PC-9 (cell line): Measurements from ENCODE around the gene PWWP2B. TPM values are rescaled to one million over a fixed set of nuclear protein-coding genes. Genes with fewer than 3 reads are reported as not detected.
"Not testable (repeated sequence)": the region's sequence is repeated elsewhere in the genome, so short reads cannot be mapped to it uniquely, and the experiment has no call there.

Source experiments
- BruUV-seq: library from RNA; stranded (reverse); fragments of 400-500 nt; replicated peaks from 2 replicates; lab custom pipeline; 2021; lab: Mats Ljungman, UMichigan
- CTCF ChIA-PET: fragments of 300-600 bp; sonication (Branson Sonifier 250); formaldehyde crosslinking; loops from one replicate; lab custom pipeline; 2022; ENCODE audit warnings: antibody characterized with exemption; lab: Charles Lee
- POLR2A ChIA-PET: fragments of 300-600 bp; sonication (Branson Sonifier 250); formaldehyde crosslinking; loops from one replicate; lab custom pipeline; 2022; ENCODE audit warnings: antibody characterized with exemption; ENCODE audit not compliant: unreplicated experiment; lab: Charles Lee
- DNase-seq, 2 experiments: peaks; one replicate each; pipeline versions ENCODE4 v3.0.0 to v3.0.0-alpha.2; 2015 to 2022; ENCODE audit warnings: mixed read lengths in 1 of 2
- H2AFZ ChIP-seq: fragments of 200-600 bp; sonication (generic); 2 replicates; pipeline ENCODE4 v1.8.1; 2017; ENCODE audit warnings: antibody characterized with exemption
- H3F3A ChIP-seq: fragments of 200-600 bp; sonication (generic); 2 replicates; pipeline ENCODE4 v1.8.1; 2017; ENCODE audit warnings: antibody characterized with exemption, mild to moderate bottlenecking, low read depth; ENCODE audit not compliant: insufficient read depth
- H3K27ac ChIP-seq: fragments of 200-600 bp; sonication (generic); 2 replicates; pipeline ENCODE4 v1.6.1; 2016; ENCODE audit warnings: mixed run types
- H3K27me3 ChIP-seq: fragments of 200-600 bp; sonication (generic); 2 replicates; pipeline ENCODE4 v1.6.1; 2016; ENCODE audit warnings: low read depth, mixed run types; ENCODE audit not compliant: insufficient read depth
- H3K36me3 ChIP-seq: fragments of 200-600 bp; sonication (generic); 2 replicates; pipeline ENCODE4 v1.6.1; 2016; ENCODE audit warnings: low read depth, mixed run types
- H3K4me1 ChIP-seq: fragments of 200-600 bp; sonication (generic); replicated peaks from 2 replicates; pipeline ENCODE4 v1.6.1; 2016; ENCODE audit warnings: mixed run types; ENCODE audit not compliant: insufficient read depth
- H3K4me2 ChIP-seq: fragments of 200-600 bp; sonication (generic); 2 replicates; pipeline ENCODE4 v1.6.1; 2017; ENCODE audit warnings: mixed run types
- H3K4me3 ChIP-seq: fragments of 200-600 bp; sonication (generic); 2 replicates; pipeline ENCODE4 v1.6.1; 2016; ENCODE audit warnings: mixed run types
- H3K79me2 ChIP-seq: fragments of 200-600 bp; sonication (generic); 2 replicates; pipeline ENCODE4 v1.6.1; 2017; ENCODE audit warnings: low read depth, mixed run types
- H3K9me2 ChIP-seq: fragments of 200-600 bp; sonication (generic); 2 replicates; pipeline ENCODE4 v1.8.1; 2017; ENCODE audit warnings: mild to moderate bottlenecking; ENCODE audit not compliant: insufficient read depth
- H3K9me3 ChIP-seq: fragments of 200-600 bp; sonication (generic); 2 replicates; pipeline ENCODE4 v1.8.1; 2016; ENCODE audit warnings: low read depth; ENCODE audit not compliant: insufficient read depth
- H4K20me1 ChIP-seq: fragments of 200-600 bp; sonication (generic); 2 replicates; pipeline ENCODE4 v1.8.1; 2017; ENCODE audit not compliant: insufficient read depth
- EZH2 ChIP-seq: fragments of 200-600 bp; sonication (generic); IDR thresholded peaks from 2 replicates; pipeline ENCODE4 v1.8.0; 2017; ENCODE audit warnings: antibody characterized with exemption, low read depth
- intact Hi-C: fragments of 100-400 bp; cut with micrococcal nuclease; formaldehyde crosslinking; loops from one replicate; pipeline ENCODE4 v1.10.0; 2022; ENCODE audit not compliant: unreplicated experiment
- total RNA-seq: library from RNA; stranded (reverse); gene quantifications from 2 replicates; pipeline ENCODE4 v1.2.3, GENCODE V29; 2021
- TF ChIP-seq, protein P1 (sequence below): fragments of 200-600 bp; sonication (generic); conservative IDR thresholded peaks from 2 replicates; pipeline ENCODE4 v1.6.1; 2017; ENCODE audit warnings: mixed run types, antibody characterized with exemption, mild to moderate bottlenecking, moderate library complexity

PWWP2B gene
- total RNA-seq, 1 experiment from 2014 or later, result 16.9 TPM

DNA sequence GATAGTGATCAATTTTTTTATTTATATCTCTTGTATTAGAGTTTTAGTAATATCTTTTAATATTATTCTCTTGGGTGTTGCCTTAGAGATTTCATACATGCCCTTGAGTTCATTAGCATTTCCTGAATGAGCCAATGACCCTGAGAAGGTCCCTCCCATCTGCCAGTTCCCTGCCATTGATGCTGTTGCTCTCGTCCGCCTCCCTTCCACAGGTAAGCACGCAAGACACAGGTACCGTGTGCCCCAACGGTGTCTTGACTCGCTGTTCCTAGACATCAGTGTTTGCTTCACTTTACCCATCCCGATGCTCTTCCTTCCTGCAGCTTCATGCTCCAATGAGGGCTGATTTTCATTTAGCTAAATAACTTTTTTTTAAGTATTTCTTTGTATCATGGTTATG lies 19.7 kb upstream of the PWWP2B start:
- H3K4me3 ChIP-seq, result no peak overlapping the region
- no peaks in the 10 kb centered on the region for H3K4me1 ChIP-seq
- no peaks in the 10 kb centered on the region for H3K9me3 ChIP-seq
- no peaks in the 10 kb centered on the region for H3K79me2 ChIP-seq
- ChIA-PET POLR2A (interaction anchor here (0.7 kb wide), 1 partner anchor 77 kb away, joined by 10 read pairs; no protein-coding TSS in a partner anchor), CTCF (no interaction called here)
- no peak overlapping the region for H3K27ac ChIP-seq
- H3K4me2 ChIP-seq, result no peak overlapping the region
- TF ChIP-seq, protein P1, sequence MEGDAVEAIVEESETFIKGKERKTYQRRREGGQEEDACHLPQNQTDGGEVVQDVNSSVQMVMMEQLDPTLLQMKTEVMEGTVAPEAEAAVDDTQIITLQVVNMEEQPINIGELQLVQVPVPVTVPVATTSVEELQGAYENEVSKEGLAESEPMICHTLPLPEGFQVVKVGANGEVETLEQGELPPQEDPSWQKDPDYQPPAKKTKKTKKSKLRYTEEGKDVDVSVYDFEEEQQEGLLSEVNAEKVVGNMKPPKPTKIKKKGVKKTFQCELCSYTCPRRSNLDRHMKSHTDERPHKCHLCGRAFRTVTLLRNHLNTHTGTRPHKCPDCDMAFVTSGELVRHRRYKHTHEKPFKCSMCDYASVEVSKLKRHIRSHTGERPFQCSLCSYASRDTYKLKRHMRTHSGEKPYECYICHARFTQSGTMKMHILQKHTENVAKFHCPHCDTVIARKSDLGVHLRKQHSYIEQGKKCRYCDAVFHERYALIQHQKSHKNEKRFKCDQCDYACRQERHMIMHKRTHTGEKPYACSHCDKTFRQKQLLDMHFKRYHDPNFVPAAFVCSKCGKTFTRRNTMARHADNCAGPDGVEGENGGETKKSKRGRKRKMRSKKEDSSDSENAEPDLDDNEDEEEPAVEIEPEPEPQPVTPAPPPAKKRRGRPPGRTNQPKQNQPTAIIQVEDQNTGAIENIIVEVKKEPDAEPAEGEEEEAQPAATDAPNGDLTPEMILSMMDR, result no peak
- no peak for TF ChIP-seq EZH2
- no peaks in the 10 kb centered on the region for H3K9me2 ChIP-seq
- H2AFZ ChIP-seq, result no peak overlapping the region
- no peaks in the 10 kb centered on the region for H4K20me1 ChIP-seq
- H3K27me3 ChIP-seq, result no peaks in the 10 kb centered on the region
- H3F3A ChIP-seq, result no peaks in the 10 kb centered on the region
- intact Hi-C loops, result no loop called here
- no peaks in the 10 kb centered on the region for H3K36me3 ChIP-seq
- no peak for DNase-seq
- no TSS peak for BruUV-seq

DNA sequence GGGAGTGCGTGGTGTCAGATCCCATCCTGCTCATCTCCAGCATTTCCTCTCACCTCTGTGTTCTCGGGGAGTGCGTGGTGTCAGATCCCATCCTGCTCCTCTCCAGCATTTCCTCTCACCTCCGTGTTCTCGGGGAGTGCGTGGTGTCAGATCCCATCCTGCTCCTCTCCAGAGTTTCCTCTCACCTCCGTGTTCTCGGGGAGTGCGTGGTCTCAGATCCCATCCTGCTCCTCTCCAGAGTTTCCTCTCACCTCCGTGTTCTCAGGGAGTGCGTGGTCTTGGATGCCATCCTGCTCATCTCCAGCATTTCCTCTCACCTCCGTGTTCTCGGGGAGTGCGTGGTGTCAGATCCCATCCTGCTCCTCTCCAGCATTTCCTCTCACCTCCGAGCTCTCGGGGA lies 18.0 kb upstream of the PWWP2B start:
- H3K27ac ChIP-seq, H3K4me3 ChIP-seq, H3K4me2 ChIP-seq, H3K27me3 ChIP-seq, POLR2A ChIA-PET, DNase-seq, H2AFZ ChIP-seq, H3K9me3 ChIP-seq, BruUV-seq, H4K20me1 ChIP-seq, H3K36me3 ChIP-seq, H3F3A ChIP-seq, H3K9me2 ChIP-seq, H3K4me1 ChIP-seq, intact Hi-C loops, H3K79me2 ChIP-seq, CTCF ChIA-PET: not testable (repeated sequence)

DNA sequence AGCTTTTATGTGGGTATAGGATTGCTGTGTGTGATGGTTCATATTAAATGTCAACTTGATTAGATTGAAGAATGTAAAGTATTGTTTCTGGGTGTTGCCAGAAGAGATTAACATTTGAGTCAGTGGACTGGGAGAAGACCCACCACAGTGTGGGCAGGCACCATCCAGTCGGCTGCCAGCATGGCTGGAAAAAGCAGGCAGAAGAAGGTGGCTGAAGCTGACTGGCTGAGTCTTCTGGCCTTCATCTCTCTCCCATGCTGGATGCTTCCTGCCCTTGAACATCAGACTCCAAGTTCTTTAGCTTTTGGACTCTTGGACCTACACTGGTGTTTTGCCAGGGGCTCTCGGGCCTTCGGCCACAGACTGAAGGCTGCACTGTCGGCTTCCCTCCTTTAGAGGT lies 16.0 kb upstream of the PWWP2B start:
- not testable (repeated sequence) for H3K79me2 ChIP-seq
- intact Hi-C loops, result loop anchor here (10.0 kb wide), 1 partner anchor 254 kb away; no protein-coding TSS in a partner anchor

DNA sequence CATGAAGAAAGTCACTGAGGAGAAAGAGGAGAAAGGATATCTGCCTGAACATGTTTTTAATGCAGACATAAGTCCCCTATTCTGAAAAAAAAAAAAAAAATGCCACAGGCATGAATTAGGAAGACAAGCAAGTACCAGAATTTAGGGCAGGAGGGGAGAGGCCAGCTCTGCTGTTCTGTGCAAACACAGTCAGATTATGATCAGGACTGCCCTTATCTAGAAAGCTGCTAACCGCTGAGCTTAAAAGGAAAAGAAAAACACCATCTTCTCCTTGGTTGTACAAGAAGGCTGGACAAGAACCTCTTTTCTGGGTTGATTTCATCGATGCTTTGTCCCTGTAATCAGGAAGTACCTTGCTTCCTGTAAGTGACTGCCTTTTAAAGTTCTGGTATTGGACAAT lies 15.3 kb upstream of the PWWP2B start:
- BruUV-seq, result no TSS peak
- Histone ChIP-seq H3K27ac (no peak overlapping the region), H3K9me2 (no peaks in the 10 kb centered on the region), H3K36me3 (no peaks in the 10 kb centered on the region), H3K79me2 (no peaks in the 10 kb centered on the region), H3K27me3 (no peaks in the 10 kb centered on the region), H2AFZ (no peak overlapping the region), H3K4me2 (no peak overlapping the region), H4K20me1 (no peaks in the 10 kb centered on the region), H3F3A (no peaks in the 10 kb centered on the region), H3K4me3 (no peak overlapping the region), H3K9me3 (no peaks in the 10 kb centered on the region), H3K4me1 (no peaks in the 10 kb centered on the region)
- TF ChIP-seq EZH2, result no peak
- TF ChIP-seq, protein P1, result no peak
- POLR2A ChIA-PET, result no interaction called here
- CTCF ChIA-PET, result no interaction called here
- intact Hi-C loops, result loop anchor here (10.0 kb wide), 1 partner anchor 253 kb away; no protein-coding TSS in a partner anchor
- DNase-seq, result no peak

More for the DNA sequence above, 16.0 kb upstream of the PWWP2B start:
- BruUV-seq, H3K4me1 ChIP-seq, H3F3A ChIP-seq, POLR2A ChIA-PET, DNase-seq, H3K27me3 ChIP-seq, H3K4me3 ChIP-seq, H2AFZ ChIP-seq, H3K9me2 ChIP-seq, H3K4me2 ChIP-seq, H3K9me3 ChIP-seq, H3K36me3 ChIP-seq, CTCF ChIA-PET, H4K20me1 ChIP-seq, H3K27ac ChIP-seq: not testable (repeated sequence)
